ENCODE results near the gene PDE9A. TPM values are rescaled to one million over a fixed set of nuclear protein-coding genes. Genes with fewer than 3 reads are reported as not detected.

Gene PDE9A
- total and polyA plus RNA-seq, 2 donors (not counting 1 experiment from before 2014, with no cell fraction given), result 0.34 to 5.8 TPM

- peaks cover 24 to 26% of the 10 kb centered on the region in 2 donors for H3K4me1 ChIP-seq (ENCODE audit: control insufficient read depth in 2 of 2, insufficient read depth in 2 of 2, low read length in 2 of 2)
- DNase-seq (no peak), ATAC-seq (ENCODE audit: low read depth) (no peak)
- Mint-ChIP-seq H3K9me3 (ENCODE audit: insufficient read depth) (no peaks in the 10 kb centered on the region), H3K27me3 (no peaks in the 10 kb centered on the region), H3K4me1 (peaks cover 16% of the 10 kb centered on the region), H3K27ac (no peak overlapping the region), H3K4me3 (peak overlapping the region; percentile 3)
- intact Hi-C loops (cut with micrococcal nuclease), result loop anchor here (5.0 kb wide), 1 partner anchor 34 kb away; no protein-coding TSS in a partner anchor
- H3K36me3 ChIP-seq (replicated peaks in 1 of 2; ENCODE audit: control extremely low read depth in 1 of 2, control insufficient read depth in 1 of 2, extremely low read depth in 1 of 2, insufficient read depth in 2 of 2, low read length in 1 of 2), result no peaks in the 10 kb centered on the region
- H3K4me3 ChIP-seq (ENCODE audit: control extremely low read depth in 1 of 5, extremely low read depth in 1 of 5, insufficient read depth in 1 of 5, low read depth in 2 of 5, low read length in 4 of 5), result no peak overlapping the region
- peaks cover 0 to 14% (median 0%) of the 10 kb centered on the region in 3 donors for H3K9me3 ChIP-seq (ENCODE audit: control extremely low read depth in 1 of 3, control insufficient read depth in 2 of 3, insufficient read depth in 1 of 3, low read length in 2 of 3)
- no peak overlapping the region for H3K27ac ChIP-seq (ENCODE audit: low read length in 2 of 2)
- H3K27me3 ChIP-seq (replicated peaks in 1 of 4; ENCODE audit: control extremely low read depth in 1 of 4, control insufficient read depth in 3 of 4, insufficient read depth in 4 of 4, low read length in 3 of 4), result peaks cover 0 to 5% (median 0%) of the 10 kb centered on the region in 4 experiments
- no peak overlapping the region for H2AFZ ChIP-seq (ENCODE audit: insufficient read depth, low read depth, low read length, poor library complexity, severe bottlenecking)
- TF ChIP-seq EZH2 (IDR thresholded peaks at IDR 0.05; ENCODE audit: borderline replicate concordance, insufficient read depth, low read depth, low read length, poor library complexity, severe bottlenecking), result no peak
- TF ChIP-seq CTCF (IDR thresholded peaks at IDR 0.05), result no peak
- no peaks in the 10 kb centered on the region for H3K79me2 ChIP-seq (ENCODE audit: control insufficient read depth, insufficient read depth, low read length)
- H3K9ac ChIP-seq (ENCODE audit: low read length), result no peak overlapping the region
- WGBS (ENCODE audit: insufficient coverage), result 81% methylated on average over 9 of the region's 15 CpGs
- CTCF ChIA-PET, result no interaction called here
- peak overlapping the region; percentile 74 for H3K4me2 ChIP-seq (replicated peaks; ENCODE audit: low read depth, low read length, poor library complexity, severe bottlenecking)
- no peaks in the 10 kb centered on the region for H4K20me1 ChIP-seq (ENCODE audit: control insufficient read depth, insufficient read depth, low read length, poor library complexity, severe bottlenecking)
- POLR2A ChIA-PET, result interaction anchor here (0.9 to 1.5 kb wide), 2 partner anchors 10 to 30 kb away, joined by 3 to 4 read pairs; no protein-coding TSS in a partner anchor
Observed at GRCh38 chr21:42747746-42748351, 94.4 kb downstream of the PDE9A start.

GRCh38 chr21:42748620-42749176 is 95.3 kb downstream of the PDE9A start:
- H3K9me3 Mint-ChIP-seq (ENCODE audit: insufficient read depth), result no peaks in the 10 kb centered on the region
- no peak overlapping the region for H3K27ac Mint-ChIP-seq
- Histone ChIP-seq H3K9me3 (ENCODE audit: control extremely low read depth in 1 of 3, control insufficient read depth in 2 of 3, insufficient read depth in 1 of 3, low read length in 2 of 3) (peaks cover 0 to 14% (median 0%) of the 10 kb centered on the region in 3 donors), H3K4me1 (ENCODE audit: control insufficient read depth in 2 of 2, insufficient read depth in 2 of 2, low read length in 2 of 2) (peaks cover 24 to 26% of the 10 kb centered on the region in 2 donors), H4K20me1 (ENCODE audit: control insufficient read depth, insufficient read depth, low read length, poor library complexity, severe bottlenecking) (no peaks in the 10 kb centered on the region), H3K9ac (ENCODE audit: low read length) (no peak overlapping the region), H3K36me3 (replicated peaks in 1 of 2; ENCODE audit: control extremely low read depth in 1 of 2, control insufficient read depth in 1 of 2, extremely low read depth in 1 of 2, insufficient read depth in 2 of 2, low read length in 1 of 2) (no peaks in the 10 kb centered on the region), H3K4me2 (replicated peaks; ENCODE audit: low read depth, low read length, poor library complexity, severe bottlenecking) (no peak overlapping the region), H3K4me3 (ENCODE audit: control extremely low read depth in 1 of 5, extremely low read depth in 1 of 5, insufficient read depth in 1 of 5, low read depth in 2 of 5, low read length in 4 of 5) (no peak overlapping the region), H2AFZ (ENCODE audit: insufficient read depth, low read depth, low read length, poor library complexity, severe bottlenecking) (no peak overlapping the region), H3K27ac (ENCODE audit: low read length in 2 of 2) (no peak overlapping the region), H3K27me3 (replicated peaks in 1 of 4; ENCODE audit: control extremely low read depth in 1 of 4, control insufficient read depth in 3 of 4, insufficient read depth in 4 of 4, low read length in 3 of 4) (peaks cover 0 to 5% (median 0%) of the 10 kb centered on the region in 4 experiments), H3K79me2 (ENCODE audit: control insufficient read depth, insufficient read depth, low read length) (no peaks in the 10 kb centered on the region)
- ATAC-seq (ENCODE audit: low read depth), result no peak
- H3K27me3 Mint-ChIP-seq, result no peaks in the 10 kb centered on the region
- TF ChIP-seq CTCF (IDR thresholded peaks at IDR 0.05) (no peak), EZH2 (IDR thresholded peaks at IDR 0.05; ENCODE audit: borderline replicate concordance, insufficient read depth, low read depth, low read length, poor library complexity, severe bottlenecking) (no peak)
- intact Hi-C loops (cut with micrococcal nuclease), result loop anchor here (5.0 kb wide), 1 partner anchor 34 kb away; no protein-coding TSS in a partner anchor
- POLR2A ChIA-PET, result no interaction called here
- no peak for DNase-seq
- H3K4me1 Mint-ChIP-seq, result peaks cover 16% of the 10 kb centered on the region
- CTCF ChIA-PET, result no interaction called here
- WGBS (ENCODE audit: insufficient coverage), result 91% methylated on average over 10 of the region's 13 CpGs
- no peak overlapping the region for H3K4me3 Mint-ChIP-seq
